OCI-LY7 (cell line): ENCODE data around the gene XYLT1. TPM values are rescaled to one million over a fixed set of nuclear protein-coding genes. Genes with fewer than 3 reads are reported as not detected.

ENCODE experiments used
- BruUV-seq: library from RNA; stranded (reverse); fragments of 400-500 nt; replicated peaks from 2 replicates; lab custom pipeline; 2021; lab: Mats Ljungman, UMichigan
- CTCF ChIA-PET: fragments of 300-600 bp; sonication (Branson Sonifier 250); formaldehyde crosslinking; loops from one replicate; lab custom pipeline; 2022; ENCODE audit warnings: antibody characterized with exemption; ENCODE audit not compliant: unreplicated experiment; lab: Charles Lee
- POLR2A ChIA-PET: fragments of 300-600 bp; sonication (Branson Sonifier 250); formaldehyde crosslinking; loops from one replicate; lab custom pipeline; 2022; ENCODE audit warnings: antibody characterized with exemption; lab: Charles Lee
- DNase-seq: peaks from one replicate; pipeline ENCODE4 v3.0.0-alpha.2; 2015; ENCODE audit warnings: low spot score
- H2AFZ ChIP-seq: fragments of 200-600 bp; sonication (generic), shearing (Covaris generic); 2 replicates; pipeline ENCODE4 v1.6.1; 2014; ENCODE audit warnings: mild to moderate bottlenecking, antibody characterized with exemption, low read length, moderate library complexity
- H3K27ac ChIP-seq: fragments of 200-600 bp; sonication (generic); 2 replicates; pipeline ENCODE4 v1.5.1; 2014; ENCODE audit warnings: mixed run types, low read depth, mild to moderate bottlenecking, moderate library complexity, low read length, inconsistent platforms; ENCODE audit not compliant: poor library complexity, severe bottlenecking
- H3K36me3 ChIP-seq: fragments of 200-600 bp; sonication (generic); 2 replicates; pipeline ENCODE4 v1.6.1; 2014; ENCODE audit warnings: mild to moderate bottlenecking, antibody characterized with exemption, low read length, moderate library complexity, mixed read lengths; ENCODE audit not compliant: insufficient read depth
- H3K4me1 ChIP-seq: fragments of 200-600 bp; sonication (generic); 2 replicates; pipeline ENCODE4 v1.5.1; 2014; ENCODE audit warnings: mild to moderate bottlenecking, low read length; ENCODE audit not compliant: insufficient read depth, poor library complexity, severe bottlenecking
- H3K4me2 ChIP-seq: fragments of 200-600 bp; sonication (generic); 2 replicates; pipeline ENCODE4 v1.6.1; 2014; ENCODE audit warnings: mild to moderate bottlenecking, low read length
- H3K4me3 ChIP-seq: fragments of 200-600 bp; sonication (generic); 2 replicates; pipeline ENCODE4 v1.5.1; 2014; ENCODE audit warnings: mild to moderate bottlenecking, low read depth, low read length; ENCODE audit not compliant: poor library complexity, severe bottlenecking
- H3K79me2 ChIP-seq: fragments of 200-600 bp; sonication (generic); 2 replicates; pipeline ENCODE4 v1.6.1; 2016; ENCODE audit warnings: low read depth, mild to moderate bottlenecking, low read length, moderate library complexity, mixed read lengths; ENCODE audit not compliant: insufficient read depth
- H3K9me2 ChIP-seq: fragments of 200-600 bp; sonication (generic); 2 replicates; pipeline ENCODE4 v1.6.1; 2016; ENCODE audit warnings: mild to moderate bottlenecking, low read length, mixed read lengths; ENCODE audit not compliant: insufficient read depth
- H3K9me3 ChIP-seq: fragments of 200-600 bp; sonication (generic); 2 replicates; pipeline ENCODE4 v1.6.1; 2014; ENCODE audit warnings: mild to moderate bottlenecking, mixed run types, low read length, mixed read lengths
- H4K20me1 ChIP-seq: fragments of 200-600 bp; sonication (generic); 2 replicates; pipeline ENCODE4 v1.6.1; 2014; ENCODE audit warnings: mild to moderate bottlenecking, antibody characterized with exemption, low read length, moderate library complexity, mixed read lengths; ENCODE audit not compliant: insufficient read depth
- CTCF ChIP-seq: fragments of 200-600 bp; sonication (generic); conservative IDR thresholded peaks from 2 replicates; pipeline ENCODE4 v1.5.1; 2014; ENCODE audit warnings: mild to moderate bottlenecking, antibody characterized with exemption, low read length, moderate library complexity, mixed read lengths
- EZH2phosphoT487 ChIP-seq: fragments of 200-600 bp; sonication (generic); IDR thresholded peaks from 2 replicates; pipeline ENCODE4 v1.6.1; 2018; ENCODE audit warnings: low read depth, borderline replicate concordance, mild to moderate bottlenecking, mixed run types, antibody characterized with exemption, low read length, moderate library complexity, mixed read lengths
- intact Hi-C: fragments of 100-400 bp; cut with micrococcal nuclease; formaldehyde crosslinking; loops from one replicate; pipeline ENCODE4 v1.10.0; 2022; ENCODE audit not compliant: unreplicated experiment
- total RNA-seq, 2 experiments: library from RNA; depleted of rRNA in 1 of 2; stranded (reverse); fragments of >200 nt in 1 of 2; shearing (Covaris generic) in 1 of 2; gene quantifications; 2 replicates each; pipeline ENCODE4 v1.2.3, GENCODE V29; 2014 to 2022

The XYLT1 gene
- total RNA-seq, 2 experiments from 2014 or later: 36.3 to 50.0 TPM

- no peaks in the 10 kb centered on the region for H3K9me2 ChIP-seq
- H3K27ac ChIP-seq: no peak overlapping the region
- H2AFZ ChIP-seq: no peak overlapping the region
- H3K79me2 ChIP-seq: peaks cover 72% of the 10 kb centered on the region
- no peak for DNase-seq
- H3K4me1 ChIP-seq: peaks cover 68% of the 10 kb centered on the region
- 0 out of 2 replicates have a peak, but pooled peaks cover 3% of the 10 kb centered on the region for H4K20me1 ChIP-seq
- POLR2A ChIA-PET: interaction anchor here (1.0 to 1.1 kb wide), 2 partner anchors 35 to 91 kb away, joined by 4 read pairs; no protein-coding TSS in a partner anchor
- no peak for TF ChIP-seq CTCF
- no peak for TF ChIP-seq EZH2phosphoT487
- no peak overlapping the region for H3K4me3 ChIP-seq
- intact Hi-C loops: no loop called here
- H3K9me3 ChIP-seq: no peaks in the 10 kb centered on the region
- H3K4me2 ChIP-seq: peak overlapping the region; percentile 20
- CTCF ChIA-PET: no interaction called here
- H3K36me3 ChIP-seq: peaks cover 49% of the 10 kb centered on the region
- BruUV-seq: no TSS peak
These were observed 13.2 kb downstream of the XYLT1 start for GRCh38 chr16:17457513-17457912.

- TF ChIP-seq EZH2phosphoT487 (no peak), CTCF (no peak)
- Histone ChIP-seq H3K27ac (no peak overlapping the region), H3K4me3 (no peak overlapping the region), H3K79me2 (peaks cover 53% of the 10 kb centered on the region), H3K9me2 (no peaks in the 10 kb centered on the region), H3K4me1 (peaks cover 58% of the 10 kb centered on the region), H3K36me3 (peaks cover 35% of the 10 kb centered on the region), H3K4me2 (peak overlapping the region; percentile 9; the same call in 1 of the 2 replicates), H3K9me3 (no peaks in the 10 kb centered on the region), H2AFZ (no peak overlapping the region), H4K20me1 (peaks cover 17% of the 10 kb centered on the region; the same call in 1 of the 2 replicates)
- ChIA-PET POLR2A (interaction anchor here (0.8 to 0.9 kb wide), 3 partner anchors 14 to 34 kb away, joined by 3 to 4 read pairs (median 4); no protein-coding TSS in a partner anchor), CTCF (no interaction called here)
- DNase-seq: no peak
- no TSS peak for BruUV-seq
- intact Hi-C loops: no loop called here
These were observed 16.5 kb downstream of the XYLT1 start for GRCh38 chr16:17454162-17454730.

DNA sequence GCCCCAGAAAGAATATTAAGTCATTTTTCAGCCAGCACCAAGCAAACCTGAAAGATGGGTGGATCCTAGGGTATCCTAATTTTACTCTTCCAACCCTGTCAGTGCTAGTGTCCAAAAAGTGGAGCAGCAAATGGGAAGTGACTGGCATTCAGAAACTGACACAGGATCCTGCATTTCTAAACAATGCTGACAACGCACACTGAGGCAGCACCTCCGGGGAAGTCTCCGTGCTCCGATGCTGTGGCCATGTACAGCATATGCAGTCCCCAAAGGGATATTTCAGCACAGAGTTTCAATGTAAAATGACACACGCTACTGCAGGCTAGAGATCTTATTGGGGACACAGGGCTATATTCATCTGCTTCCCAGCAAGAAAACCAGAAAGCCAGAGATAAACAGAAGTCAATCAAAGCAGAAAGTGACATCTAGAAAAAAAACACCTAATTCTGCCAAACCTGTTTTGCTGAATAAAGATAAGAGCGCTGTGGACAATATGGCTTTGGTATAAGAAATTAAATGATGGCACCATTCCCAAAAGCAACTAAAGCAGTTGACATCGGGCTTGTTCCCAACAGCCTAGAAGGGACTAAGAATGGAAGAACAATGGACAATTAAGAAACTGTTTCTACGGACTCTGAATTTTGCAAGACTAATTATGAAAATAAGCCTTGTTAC, 17.3 kb downstream of the XYLT1 start:
- no peak overlapping the region for H3K27ac ChIP-seq
- peaks cover 28% of the 10 kb centered on the region for H3K36me3 ChIP-seq
- DNase-seq: no peak
- no peak for TF ChIP-seq CTCF
- no peak for TF ChIP-seq EZH2phosphoT487
- POLR2A ChIA-PET: interaction anchor here (0.7 kb wide), 1 partner anchor 10 kb away, joined by 3 read pairs; no protein-coding TSS in a partner anchor
- 0 out of 2 replicates have a peak overlapping the region, but pooled peaks have one; percentile 9 for H3K4me2 ChIP-seq
- no TSS peak for BruUV-seq
- no peak overlapping the region for H2AFZ ChIP-seq
- H3K79me2 ChIP-seq: peaks cover 46% of the 10 kb centered on the region
- H3K4me1 ChIP-seq: peaks cover 58% of the 10 kb centered on the region
- intact Hi-C loops: no loop called here
- H3K9me3 ChIP-seq: no peaks in the 10 kb centered on the region
- no peaks in the 10 kb centered on the region for H3K9me2 ChIP-seq
- no peak overlapping the region for H3K4me3 ChIP-seq
- CTCF ChIA-PET: no interaction called here
- peaks cover 17% of the 10 kb centered on the region; the same call in 1 of the 2 replicates for H4K20me1 ChIP-seq
